Stimulated activated CD4-positive, alpha-beta T cell treated with anti-CD3 and anti-CD28 coated beads, Interleukin-1b, Interleukin-23, amount 100 ng/mL, for 24 hours (primary cell): Measurements from ENCODE around the gene MRPL54.

ENCODE experiments used
- DNase-seq, 4 experiments: peaks; one replicate each; pipeline ENCODE4 v3.0.0-alpha.2; 2020; ENCODE audit warnings: low read depth in 4 of 4, low spot score in 1 of 4

MRPL54 gene

GRCh38 chr19:3762501-3763459, at the start of gene MRPL54:
Gene MRPL54 (plus strand): TSS chr19:3762682. CDS start chr19:3762701, 19 bp downstream.
- peak; percentile 97 to 99 (median 98) for DNase-seq

- DNase-seq: no peak
These were observed 46.3 kb upstream of the MRPL54 start for GRCh38 chr19:3716147-3716668.

- no peak for DNase-seq
These were observed 42.6 kb upstream of the MRPL54 start for GRCh38 chr19:3719868-3720267.

- no peak for DNase-seq
These were observed 42.0 kb upstream of the MRPL54 start for GRCh38 chr19:3720349-3720917.

GRCh38 chr19:3721131-3721886, 41.2 kb upstream of the MRPL54 start:
- peak; percentile 71 to 83 (median 76) for DNase-seq

- no peak for DNase-seq
These were observed 40.5 kb upstream of the MRPL54 start for GRCh38 chr19:3721887-3722442.

GRCh38 chr19:3722443-3723109, 39.9 kb upstream of the MRPL54 start:
- no peak for DNase-seq

GRCh38 chr19:3723110-3723488, 39.4 kb upstream of the MRPL54 start:
- no peak for DNase-seq

- DNase-seq: no peak
These were observed 38.6 kb upstream of the MRPL54 start for GRCh38 chr19:3723883-3724282.

GRCh38 chr19:3725121-3725520, 37.4 kb upstream of the MRPL54 start:
- DNase-seq: no peak

- DNase-seq: no peak
These were observed 36.7 kb upstream of the MRPL54 start for GRCh38 chr19:3725640-3726310.

GRCh38 chr19:3730457-3730958, 32.0 kb upstream of the MRPL54 start:
- no peak for DNase-seq

GRCh38 chr19:3732108-3732507, 30.4 kb upstream of the MRPL54 start:
- DNase-seq: no peak

GRCh38 chr19:3733549-3734309, 28.8 kb upstream of the MRPL54 start:
- DNase-seq: no peak

GRCh38 chr19:3734310-3734600, 28.2 kb upstream of the MRPL54 start:
- DNase-seq: no peak

- DNase-seq: no peak
These were observed 26.3 kb upstream of the MRPL54 start for GRCh38 chr19:3736106-3736724.

GRCh38 chr19:3737487-3738205, 24.8 kb upstream of the MRPL54 start:
- DNase-seq: no peak

GRCh38 chr19:3738477-3739220, 23.8 kb upstream of the MRPL54 start:
- DNase-seq: no peak
